Effector memory CD4-positive, alpha-beta T cell (primary cell): Measurements from ENCODE around the gene IPO11.

Source experiments
- DNase-seq, 3 donors: peaks; one replicate each; pipeline ENCODE4 v3.0.0-alpha.2; 2020
- H3K27ac ChIP-seq: 2 replicates; pipeline ENCODE4 v1.7.0; 2013; ENCODE audit warnings: mild to moderate bottlenecking, low read length, moderate library complexity; ENCODE audit not compliant: insufficient read depth, poor library complexity, severe bottlenecking
- H3K27me3 ChIP-seq: replicated peaks from 2 replicates; pipeline ENCODE4 v1.7.0; 2013; ENCODE audit warnings: mild to moderate bottlenecking, low read length; ENCODE audit not compliant: insufficient read depth, control insufficient read depth, poor library complexity, severe bottlenecking
- H3K36me3 ChIP-seq: 2 replicates; pipeline ENCODE4 v1.7.0; 2013; ENCODE audit warnings: mild to moderate bottlenecking, low read length, moderate library complexity; ENCODE audit not compliant: control insufficient read depth, insufficient read depth
- H3K4me1 ChIP-seq: 2 replicates; pipeline ENCODE4 v1.7.0; 2013; ENCODE audit warnings: low read length, mild to moderate bottlenecking; ENCODE audit not compliant: control insufficient read depth, insufficient read depth, poor library complexity, severe bottlenecking
- H3K4me3 ChIP-seq: 2 replicates; pipeline ENCODE4 v1.7.0; 2013; ENCODE audit warnings: low read length, low read depth, mild to moderate bottlenecking; ENCODE audit not compliant: insufficient read depth, poor library complexity, severe bottlenecking
- H3K9me3 ChIP-seq: 2 replicates; pipeline ENCODE4 v1.7.0; 2013; ENCODE audit warnings: mild to moderate bottlenecking, low read length, moderate library complexity; ENCODE audit not compliant: control insufficient read depth
- total RNA-seq, 3 donors: gene quantifications; one replicate each; lab custom pipeline; 2026; lab: John Stamatoyannopoulos, UW

Gene IPO11
- total RNA-seq: 13.2 to 19.8 (median 14.4) reads per million in 3 donors

DNA sequence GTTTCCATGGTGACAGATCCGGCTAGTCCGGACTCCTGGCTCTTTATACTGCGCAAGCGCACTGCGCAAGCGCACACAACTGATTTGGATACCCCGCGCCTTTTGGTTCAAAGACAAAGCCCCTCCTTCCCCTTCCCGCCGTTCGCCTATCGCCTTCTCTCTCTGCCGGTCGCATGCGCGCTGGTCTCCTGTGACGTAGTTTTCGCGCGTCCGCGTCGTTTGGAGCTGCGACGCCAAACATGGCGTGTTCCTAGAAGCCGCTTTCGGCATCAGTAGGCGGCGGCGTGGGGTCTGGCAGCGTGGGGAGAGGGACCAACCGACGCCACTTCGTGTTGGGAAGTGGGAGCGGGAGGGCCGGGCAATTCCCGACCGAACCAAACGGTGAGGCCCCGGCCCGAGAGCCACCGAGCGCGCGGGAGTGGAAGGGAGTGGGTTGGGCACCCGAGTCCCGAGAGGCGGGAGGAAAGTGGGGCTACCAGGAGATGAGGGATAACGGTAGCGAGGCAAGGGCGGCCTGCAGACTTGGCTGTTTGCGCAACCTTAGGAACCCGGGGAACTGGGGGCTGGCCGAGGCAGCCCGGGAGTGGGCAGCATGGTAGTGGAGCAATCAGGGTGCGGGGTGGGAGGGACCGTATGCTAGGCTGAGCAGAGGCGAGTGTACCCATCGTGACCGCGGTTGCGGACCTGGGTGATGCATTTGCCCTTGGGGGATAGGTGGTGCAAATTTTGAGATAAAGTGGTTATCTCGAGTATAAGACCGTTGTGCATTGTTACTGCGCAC is at the start of gene IPO11:
Gene IPO11, plus strand, starts transcription at position 215 of the 781 bp plus-strand sequence. CDS start 24,517 bp downstream, outside the sequence.
- DNase-seq: peak; percentile 97
- no peaks in the 10 kb centered on the region for H3K9me3 ChIP-seq

GRCh38 chr5:62369039-62369438 is 43.5 kb upstream of the IPO11 start:
- no peaks in the 10 kb centered on the region for H3K27me3 ChIP-seq
- H3K4me1 ChIP-seq: no peaks in the 10 kb centered on the region
- H3K4me3 ChIP-seq: no peak overlapping the region
- no peak overlapping the region for H3K27ac ChIP-seq
- no peaks in the 10 kb centered on the region for H3K9me3 ChIP-seq
- DNase-seq: no peak
- H3K36me3 ChIP-seq: peaks cover 43% of the 10 kb centered on the region

More for the DNA sequence above, at the start of gene IPO11:
- no peaks in the 10 kb centered on the region for H3K36me3 ChIP-seq
- H3K4me3 ChIP-seq: peak within 1 kb of the TSS; percentile 98
- peak within 1 kb of the TSS; percentile 76 for H3K27ac ChIP-seq
- no peaks in the 10 kb centered on the region for H3K27me3 ChIP-seq
- H3K4me1 ChIP-seq: peaks cover 7% of the 10 kb centered on the region

DNA sequence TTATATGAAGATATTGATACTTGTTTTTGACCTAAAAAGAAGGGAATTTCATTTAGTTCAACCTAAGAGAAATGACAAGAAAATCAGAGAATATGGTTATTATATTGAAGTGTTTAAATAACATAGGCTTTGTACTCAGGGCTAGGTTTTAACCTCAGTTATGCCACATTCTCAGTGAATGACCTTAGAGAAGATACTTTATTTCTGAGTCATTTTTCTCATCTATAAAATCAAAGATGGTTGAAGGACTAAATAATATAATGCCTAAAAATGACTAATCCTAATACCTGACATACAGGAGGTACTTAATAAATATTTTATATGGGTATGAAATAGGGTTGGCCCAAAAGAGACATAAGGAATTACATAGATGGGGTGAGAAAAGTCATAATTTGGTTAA is 41.2 kb upstream of the IPO11 start:
- no peak overlapping the region for H3K27ac ChIP-seq
- no peak for DNase-seq
- peaks cover 39% of the 10 kb centered on the region for H3K36me3 ChIP-seq

GRCh38 chr5:62372600-62372999 is 40.0 kb upstream of the IPO11 start:
- Histone ChIP-seq H3K9me3 (no peaks in the 10 kb centered on the region), H3K27ac (no peak overlapping the region), H3K4me3 (no peak overlapping the region), H3K27me3 (no peaks in the 10 kb centered on the region), H3K4me1 (no peaks in the 10 kb centered on the region), H3K36me3 (peaks cover 32% of the 10 kb centered on the region)
- no peak for DNase-seq

More for the DNA sequence above, 41.2 kb upstream of the IPO11 start:
- Histone ChIP-seq H3K27me3 (no peaks in the 10 kb centered on the region), H3K4me1 (no peaks in the 10 kb centered on the region), H3K4me3 (no peak overlapping the region), H3K9me3 (no peaks in the 10 kb centered on the region)

DNA sequence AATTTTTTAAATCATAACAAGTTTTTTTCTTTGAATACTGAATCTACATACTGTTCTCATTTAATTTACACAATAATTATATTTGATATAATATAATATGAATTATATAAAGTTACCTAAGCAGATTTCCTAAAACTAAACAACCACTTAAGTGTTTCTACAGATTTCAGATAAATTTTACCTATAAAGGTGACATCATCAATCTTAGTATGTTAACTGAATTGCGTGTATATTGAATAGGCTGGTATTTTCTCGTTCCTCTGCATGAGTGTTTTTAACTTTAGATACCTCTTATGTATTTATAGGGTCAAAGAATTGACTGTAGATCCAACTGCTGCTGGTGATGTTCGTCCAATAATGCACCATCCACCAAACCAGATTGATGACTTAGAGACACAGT is 39.2 kb upstream of the IPO11 start:
- DNase-seq: no peak
- H3K27me3 ChIP-seq: no peaks in the 10 kb centered on the region
- no peak overlapping the region for H3K27ac ChIP-seq
- H3K4me1 ChIP-seq: no peaks in the 10 kb centered on the region
- peaks cover 40% of the 10 kb centered on the region for H3K36me3 ChIP-seq
- no peak overlapping the region for H3K4me3 ChIP-seq
- no peaks in the 10 kb centered on the region for H3K9me3 ChIP-seq

DNA sequence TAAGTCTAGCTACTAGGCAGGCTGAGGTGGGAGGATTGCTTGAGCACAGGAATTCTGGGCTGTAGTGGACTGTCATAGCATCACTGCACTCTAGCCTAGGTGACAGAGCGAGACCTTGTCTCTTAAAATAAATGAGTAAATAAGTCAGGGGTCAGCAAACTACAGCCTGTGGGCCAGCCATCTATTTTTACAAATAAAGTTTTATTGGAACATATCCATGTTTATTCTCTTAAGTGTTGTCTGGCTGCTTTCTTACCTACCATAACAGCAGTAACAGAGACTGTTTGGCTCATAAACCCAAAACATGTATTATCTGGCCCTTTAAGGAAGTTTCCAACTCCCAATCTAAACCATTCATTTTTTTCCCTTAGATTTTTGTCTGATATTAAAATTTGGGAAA is 38.5 kb upstream of the IPO11 start:
- no peak for DNase-seq
- Histone ChIP-seq H3K9me3 (no peaks in the 10 kb centered on the region), H3K27me3 (no peaks in the 10 kb centered on the region), H3K36me3 (peaks cover 46% of the 10 kb centered on the region), H3K4me3 (no peak overlapping the region), H3K27ac (no peak overlapping the region), H3K4me1 (no peaks in the 10 kb centered on the region)

- no peak overlapping the region for H3K27ac ChIP-seq
- H3K36me3 ChIP-seq: peaks cover 56% of the 10 kb centered on the region
- H3K27me3 ChIP-seq: no peaks in the 10 kb centered on the region
These were observed 36.9 kb upstream of the IPO11 start for GRCh38 chr5:62375627-62376026.

GRCh38 chr5:62376064-62376463 is 36.5 kb upstream of the IPO11 start:
- no peak for DNase-seq
- no peak overlapping the region for H3K27ac ChIP-seq
- no peaks in the 10 kb centered on the region for H3K27me3 ChIP-seq
- no peaks in the 10 kb centered on the region for H3K9me3 ChIP-seq
- no peak overlapping the region for H3K4me3 ChIP-seq
- H3K36me3 ChIP-seq: peaks cover 60% of the 10 kb centered on the region
- no peaks in the 10 kb centered on the region for H3K4me1 ChIP-seq

More at GRCh38 chr5:62375627-62376026, 36.9 kb upstream of the IPO11 start:
- no peaks in the 10 kb centered on the region for H3K9me3 ChIP-seq
- DNase-seq: no peak
- H3K4me3 ChIP-seq: no peak overlapping the region
- H3K4me1 ChIP-seq: no peaks in the 10 kb centered on the region

GRCh38 chr5:62385131-62385530 is 27.4 kb upstream of the IPO11 start:
- Histone ChIP-seq H3K4me3 (no peak overlapping the region), H3K4me1 (no peaks in the 10 kb centered on the region), H3K27me3 (no peaks in the 10 kb centered on the region), H3K36me3 (peaks cover 86% of the 10 kb centered on the region), H3K9me3 (no peaks in the 10 kb centered on the region), H3K27ac (no peak overlapping the region)
- no peak for DNase-seq

GRCh38 chr5:62385816-62386400 is 26.7 kb upstream of the IPO11 start:
- Histone ChIP-seq H3K27ac (no peak overlapping the region), H3K9me3 (no peaks in the 10 kb centered on the region), H3K4me3 (no peak overlapping the region), H3K36me3 (peaks cover 84% of the 10 kb centered on the region), H3K4me1 (no peaks in the 10 kb centered on the region), H3K27me3 (no peaks in the 10 kb centered on the region)
- no peak for DNase-seq
